OCI-LY1 (cell line): Measurements from ENCODE around the gene SEPHS2.

Source experiments
- EZH2 ChIP-seq: fragments of 200-600 bp; sonication (generic), shearing (Covaris generic); IDR thresholded peaks from 2 replicates; pipeline ENCODE4 v1.8.0; 2017; ENCODE audit warnings: borderline replicate concordance, mixed run types, mild to moderate bottlenecking, antibody characterized with exemption, low read length, moderate library complexity, mixed read lengths
- TF ChIP-seq, protein P1 (sequence below): fragments of 200-600 bp; sonication (generic), shearing (Covaris generic); IDR thresholded peaks from 2 replicates; pipeline ENCODE4 v1.5.1; 2017; ENCODE audit warnings: mild to moderate bottlenecking, antibody characterized with exemption, low read length, moderate library complexity, mixed read lengths

DNA sequence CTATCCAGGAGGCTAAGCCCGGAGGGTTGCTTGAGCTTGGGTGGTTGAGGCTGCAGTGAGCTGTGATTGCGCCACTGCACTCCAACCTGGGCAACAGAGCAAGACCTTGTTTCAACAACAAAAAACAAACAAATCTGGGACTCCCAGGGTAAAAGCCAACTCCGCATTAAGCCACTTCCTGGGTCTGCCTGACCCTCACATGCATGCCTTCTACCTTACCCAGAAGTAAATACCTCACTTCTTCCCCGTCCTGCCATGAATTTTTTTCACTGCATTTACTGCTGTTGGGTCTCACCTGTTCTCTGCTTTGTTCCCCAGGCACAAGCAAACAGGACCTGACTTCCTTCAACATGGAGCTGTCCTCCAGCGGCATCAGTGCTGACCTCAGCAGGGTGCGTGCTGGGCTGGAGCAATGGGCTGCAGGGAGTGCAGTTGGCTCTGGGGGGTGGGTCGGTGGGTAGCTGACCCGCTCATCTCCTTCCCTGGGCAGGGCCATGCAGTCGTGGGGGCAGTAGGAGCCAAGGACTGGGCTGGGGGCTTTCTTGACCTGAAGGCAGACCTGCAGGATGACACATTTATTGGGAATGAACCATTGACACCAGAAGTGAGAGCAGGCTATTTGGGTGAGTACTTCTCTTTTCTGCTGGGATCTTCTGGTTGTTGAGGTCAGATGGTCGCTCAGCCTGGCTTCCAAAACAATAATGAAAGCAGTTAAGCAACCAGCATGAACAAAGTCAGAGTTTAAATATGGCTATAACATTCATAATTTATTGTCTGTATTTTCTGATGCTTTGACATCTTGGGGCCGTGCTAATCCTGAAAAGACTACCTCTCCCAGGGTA lies 43.3 kb upstream of the SEPHS2 start:
- no peak for TF ChIP-seq EZH2
- TF ChIP-seq, protein P1, sequence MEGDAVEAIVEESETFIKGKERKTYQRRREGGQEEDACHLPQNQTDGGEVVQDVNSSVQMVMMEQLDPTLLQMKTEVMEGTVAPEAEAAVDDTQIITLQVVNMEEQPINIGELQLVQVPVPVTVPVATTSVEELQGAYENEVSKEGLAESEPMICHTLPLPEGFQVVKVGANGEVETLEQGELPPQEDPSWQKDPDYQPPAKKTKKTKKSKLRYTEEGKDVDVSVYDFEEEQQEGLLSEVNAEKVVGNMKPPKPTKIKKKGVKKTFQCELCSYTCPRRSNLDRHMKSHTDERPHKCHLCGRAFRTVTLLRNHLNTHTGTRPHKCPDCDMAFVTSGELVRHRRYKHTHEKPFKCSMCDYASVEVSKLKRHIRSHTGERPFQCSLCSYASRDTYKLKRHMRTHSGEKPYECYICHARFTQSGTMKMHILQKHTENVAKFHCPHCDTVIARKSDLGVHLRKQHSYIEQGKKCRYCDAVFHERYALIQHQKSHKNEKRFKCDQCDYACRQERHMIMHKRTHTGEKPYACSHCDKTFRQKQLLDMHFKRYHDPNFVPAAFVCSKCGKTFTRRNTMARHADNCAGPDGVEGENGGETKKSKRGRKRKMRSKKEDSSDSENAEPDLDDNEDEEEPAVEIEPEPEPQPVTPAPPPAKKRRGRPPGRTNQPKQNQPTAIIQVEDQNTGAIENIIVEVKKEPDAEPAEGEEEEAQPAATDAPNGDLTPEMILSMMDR, result no peak
